SK-N-MC (cell line): ENCODE results near the gene CDV3.

ENCODE experiments used
- DNase-seq: peaks from one replicate; pipeline ENCODE4 v3.0.0-alpha.2; 2011; ENCODE audit warnings: low read depth, low spot score
- H3K27ac ChIP-seq: fragments of 200-600 bp; sonication (generic); 2 replicates; pipeline ENCODE4 v1.5.1; 2016; ENCODE audit warnings: mixed run types
- H3K36me3 ChIP-seq: fragments of 200-600 bp; sonication (generic); 2 replicates; pipeline ENCODE4 v1.6.1; 2017; ENCODE audit warnings: antibody characterized with exemption, low read length, mixed read lengths; ENCODE audit not compliant: insufficient read depth
- H3K4me3 ChIP-seq: fragments of 200-600 bp; sonication (generic); 2 replicates; pipeline ENCODE4 v1.5.1; 2016
- H3K9ac ChIP-seq: fragments of 200-600 bp; sonication (generic); 2 replicates; pipeline ENCODE4 v1.8.0; 2017; ENCODE audit warnings: mixed run types, mixed read lengths; ENCODE audit not compliant: insufficient read length
- H3K9me3 ChIP-seq: fragments of 200-600 bp; sonication (generic); 2 replicates; pipeline ENCODE4 v1.6.1; 2017; ENCODE audit warnings: low read depth, mild to moderate bottlenecking, antibody characterized with exemption, low read length, moderate library complexity, mixed read lengths
- EZH2 ChIP-seq: fragments of 200-600 bp; sonication (generic); IDR thresholded peaks from one replicate; pipeline ENCODE4 v1.6.1; 2017; ENCODE audit warnings: antibody characterized with exemption
- FOXP2 ChIP-seq: optimal IDR thresholded peaks from 2 replicates; pipeline ENCODE3; 2011; ENCODE audit warnings: mild to moderate bottlenecking, moderate library complexity; ENCODE audit not compliant: insufficient read depth; ENCODE audit errors: extremely low read length, control extremely low read depth
- POLR2AphosphoS5 ChIP-seq: IDR thresholded peaks from 2 replicates; pipeline ENCODE4 v1.6.1; 2012; ENCODE audit warnings: mild to moderate bottlenecking, low read depth, low read length, borderline replicate concordance

Gene CDV3

DNA sequence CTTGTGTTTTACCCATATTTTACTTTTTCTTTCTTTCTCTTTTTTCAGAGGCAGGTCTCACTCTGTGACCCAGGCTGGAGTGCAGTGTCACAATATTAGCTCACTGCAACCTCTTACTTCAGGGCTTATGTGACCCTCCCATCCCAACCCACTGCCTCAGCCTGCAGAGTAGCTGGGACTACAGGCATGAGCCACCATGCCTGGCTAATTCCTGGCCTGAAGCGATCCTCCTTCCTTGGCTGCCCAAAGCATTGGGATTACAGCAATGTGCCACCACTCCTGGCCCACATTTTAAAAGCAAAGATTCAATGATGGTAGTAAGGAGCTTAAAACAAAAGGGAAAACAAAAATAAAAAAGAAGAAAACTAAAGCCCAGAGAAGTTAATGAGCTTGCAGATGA, 11.1 kb upstream of the CDV3 start:
- Histone ChIP-seq H3K36me3 (no peaks in the 10 kb centered on the region), H3K4me3 (no peak overlapping the region), H3K9me3 (no peaks in the 10 kb centered on the region), H3K9ac (no peak overlapping the region), H3K27ac (no peak overlapping the region)
- TF ChIP-seq EZH2: no peak
- no peak for TF ChIP-seq POLR2AphosphoS5
- no peak for TF ChIP-seq FOXP2
- no peak for DNase-seq

DNA sequence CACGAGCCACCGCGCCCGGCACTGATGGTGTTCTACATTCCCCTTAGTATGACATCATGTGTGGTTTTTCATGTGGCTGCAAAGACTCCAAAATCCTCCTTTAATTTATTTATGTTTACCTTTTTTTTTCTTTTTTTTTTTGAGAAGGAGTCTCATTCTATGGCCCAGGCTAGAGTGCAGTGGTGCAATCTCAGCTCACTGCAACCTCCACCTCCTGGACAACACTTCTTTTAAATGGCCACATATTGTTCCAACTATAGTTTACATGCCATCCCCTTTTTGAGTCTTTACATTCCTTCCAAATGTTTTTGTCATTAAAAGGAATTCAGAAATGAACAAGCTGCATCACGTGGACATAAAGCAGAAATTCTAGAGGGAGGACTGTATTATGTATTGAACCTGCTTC, 10.3 kb upstream of the CDV3 start:
- Histone ChIP-seq H3K9ac (no peak overlapping the region), H3K36me3 (no peaks in the 10 kb centered on the region), H3K9me3 (no peaks in the 10 kb centered on the region), H3K4me3 (no peak overlapping the region), H3K27ac (no peak overlapping the region)
- no peak for TF ChIP-seq FOXP2
- TF ChIP-seq EZH2: no peak
- TF ChIP-seq POLR2AphosphoS5: no peak
- DNase-seq: no peak

DNA sequence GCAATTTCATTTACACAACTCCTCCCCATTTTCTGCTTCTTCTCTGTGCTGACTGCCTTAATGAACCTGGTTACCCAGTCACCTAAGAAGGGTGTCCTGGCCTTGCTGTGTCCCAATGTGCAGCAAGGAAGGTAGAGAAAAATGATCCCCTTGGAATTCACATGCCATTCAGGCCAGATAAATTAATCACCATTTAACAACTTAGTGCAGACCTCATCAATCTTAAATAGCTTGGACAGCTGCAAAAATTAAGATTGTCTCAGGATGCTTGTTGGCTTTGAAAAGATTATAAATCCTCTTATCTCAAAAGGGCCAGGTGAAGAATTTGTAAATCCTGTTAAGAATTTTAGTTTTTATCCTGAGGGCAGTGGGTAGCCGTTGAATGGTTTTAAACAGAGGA, 9.7 kb upstream of the CDV3 start:
- no peak overlapping the region for H3K9ac ChIP-seq
- DNase-seq: no peak
- no peak overlapping the region for H3K4me3 ChIP-seq
- no peak overlapping the region for H3K27ac ChIP-seq
- no peaks in the 10 kb centered on the region for H3K36me3 ChIP-seq
- TF ChIP-seq FOXP2 (no peak), EZH2 (no peak), POLR2AphosphoS5 (no peak)
- no peaks in the 10 kb centered on the region for H3K9me3 ChIP-seq

DNA sequence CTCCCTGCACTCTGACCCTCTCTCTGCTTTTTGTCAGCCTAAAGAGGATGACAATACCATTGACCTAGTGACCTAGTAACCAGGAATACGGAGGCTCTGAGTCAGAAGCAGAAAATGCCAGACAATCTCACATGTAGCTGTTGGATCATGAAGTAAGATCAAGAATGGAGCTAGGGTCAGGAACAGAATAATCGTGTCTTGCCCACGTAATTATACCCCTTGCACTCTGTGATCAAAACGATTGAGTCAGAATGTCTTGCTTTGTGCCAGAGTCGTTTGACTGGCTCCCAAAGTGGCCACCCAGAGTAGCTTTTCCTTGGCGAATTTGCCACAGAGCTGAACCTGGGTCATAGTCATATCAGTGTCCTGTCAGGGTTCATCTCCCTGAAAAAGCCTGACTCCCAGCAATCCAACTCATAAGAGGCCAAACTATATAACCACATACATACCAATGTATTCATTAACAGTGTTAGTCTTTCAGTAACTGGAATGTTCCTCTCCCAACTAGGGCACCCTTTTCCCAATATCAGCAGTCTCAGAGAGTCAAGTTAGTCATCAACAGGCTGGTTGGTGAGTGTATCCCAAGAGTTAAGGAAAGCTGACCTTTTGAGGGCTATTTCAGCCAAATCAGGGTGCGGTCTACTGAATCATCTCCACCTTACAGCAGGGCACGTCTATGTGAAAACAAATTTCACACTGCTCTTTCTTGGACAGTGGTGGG, 5.0 kb upstream of the CDV3 start:
- no peak overlapping the region for H3K9ac ChIP-seq
- H3K9me3 ChIP-seq: no peaks in the 10 kb centered on the region
- H3K4me3 ChIP-seq: no peak overlapping the region
- no peak for DNase-seq
- no peaks in the 10 kb centered on the region for H3K36me3 ChIP-seq
- TF ChIP-seq EZH2 (no peak), POLR2AphosphoS5 (no peak), FOXP2 (no peak)
- H3K27ac ChIP-seq: no peak overlapping the region

DNA sequence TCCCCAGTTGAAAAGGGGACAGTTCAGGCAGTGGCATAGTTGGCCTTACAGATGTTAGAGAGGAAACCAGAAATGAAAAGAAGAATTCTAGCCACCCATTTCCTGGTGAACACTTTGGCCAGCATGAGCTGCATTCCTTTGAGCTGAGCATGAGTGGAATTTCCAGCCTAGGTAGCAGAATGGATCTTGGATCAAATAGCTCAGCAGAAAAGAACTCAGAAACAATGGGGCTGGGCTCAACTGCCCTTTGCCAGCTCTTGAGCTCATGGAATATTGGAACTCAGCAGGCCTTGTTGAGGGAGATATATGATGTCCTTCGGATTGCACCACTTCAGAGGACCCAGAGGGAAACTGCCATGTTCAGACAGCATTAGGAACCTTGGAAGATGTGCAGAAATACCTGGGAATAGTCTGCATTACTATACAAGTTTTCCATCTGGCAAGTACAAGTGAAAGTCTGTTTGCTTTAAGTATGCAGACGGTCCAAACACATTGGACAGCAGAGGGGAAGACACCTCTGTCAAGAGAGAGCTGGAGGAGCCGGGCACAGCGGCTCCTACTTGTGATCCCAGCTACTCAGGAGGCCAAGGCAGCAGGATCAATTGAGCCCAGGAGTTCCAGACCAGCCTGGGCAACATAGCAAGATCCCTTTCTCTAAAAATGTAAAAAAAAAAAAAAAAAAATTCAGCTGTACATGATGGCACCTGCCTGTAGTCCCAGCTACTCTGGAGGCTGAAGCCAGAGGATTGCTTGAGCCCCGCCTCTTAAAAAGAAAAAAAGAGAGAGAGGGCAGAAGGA, 3.1 kb upstream of the CDV3 start:
- Histone ChIP-seq H3K36me3 (peaks cover 8% of the 10 kb centered on the region; the same call in 1 of the 2 replicates), H3K27ac (no peak overlapping the region), H3K9me3 (no peaks in the 10 kb centered on the region), H3K4me3 (no peak overlapping the region), H3K9ac (no peak overlapping the region)
- TF ChIP-seq POLR2AphosphoS5: no peak
- no peak for DNase-seq

DNA sequence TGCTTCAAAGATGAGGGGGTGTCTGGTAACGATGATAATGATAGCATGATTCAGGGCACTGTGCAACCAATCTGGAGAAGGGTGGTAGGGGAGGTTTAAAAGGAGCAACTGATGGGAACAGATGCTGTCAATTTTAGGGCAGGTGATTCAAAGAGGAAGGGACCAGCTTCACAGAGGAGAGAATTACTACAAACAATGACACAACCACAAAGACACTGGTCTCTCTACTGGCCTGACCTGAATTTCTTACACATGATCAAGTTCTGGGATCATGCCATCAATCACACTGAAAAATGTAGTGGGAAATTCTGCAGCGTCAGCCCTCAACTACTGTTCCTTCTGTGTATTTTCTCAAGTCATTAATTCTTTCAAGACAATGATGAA, 2.6 kb upstream of the CDV3 start:
- Histone ChIP-seq H3K27ac (no peak overlapping the region), H3K4me3 (no peak overlapping the region), H3K9me3 (no peaks in the 10 kb centered on the region), H3K36me3 (peaks cover 14% of the 10 kb centered on the region), H3K9ac (no peak overlapping the region)
- no peak for DNase-seq
- no peak for TF ChIP-seq POLR2AphosphoS5
- no peak for TF ChIP-seq FOXP2
- TF ChIP-seq EZH2: no peak

DNA sequence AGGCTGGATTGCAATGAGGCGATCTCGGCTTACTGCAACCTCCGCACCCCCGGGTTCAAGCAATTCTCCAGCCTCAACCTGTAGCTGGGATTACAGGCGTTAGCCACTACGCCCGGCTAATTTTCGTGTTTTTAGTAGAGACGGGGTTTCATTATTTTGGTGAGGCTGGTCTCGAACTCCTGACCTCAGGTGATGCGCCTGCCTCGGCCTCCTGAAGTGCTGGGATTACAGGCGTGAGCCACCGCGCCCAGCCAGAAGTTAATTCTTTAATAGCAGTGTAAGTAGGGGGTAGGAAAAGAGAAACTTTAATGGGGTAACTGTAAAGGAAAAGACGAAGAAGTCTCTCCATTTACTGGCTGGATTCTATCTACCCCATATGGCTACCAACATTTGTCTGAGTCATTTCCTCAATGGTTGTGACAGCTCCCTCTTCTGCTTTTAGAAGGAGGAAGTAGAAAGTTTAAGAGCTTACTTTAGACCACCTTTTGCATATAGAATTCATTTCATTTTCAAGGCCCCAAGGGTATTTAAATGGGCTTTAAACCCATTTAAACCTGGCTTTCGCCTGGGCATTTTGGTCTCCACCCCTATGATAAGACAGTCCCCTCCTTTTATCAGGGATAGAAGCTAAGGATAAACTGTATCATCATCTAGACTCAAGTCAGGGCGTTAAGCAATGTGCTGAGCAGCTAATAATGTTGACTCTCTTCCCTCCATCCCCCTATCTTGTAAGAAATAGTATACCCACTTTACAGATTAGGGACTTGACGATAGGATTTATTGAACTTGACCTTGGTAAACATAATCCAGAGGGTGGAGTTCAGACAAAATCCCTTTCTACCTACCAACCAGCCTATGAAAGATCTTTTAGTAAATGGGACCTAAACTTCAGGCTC, 1.1 kb upstream of the CDV3 start:
- Histone ChIP-seq H3K9me3 (no peaks in the 10 kb centered on the region), H3K9ac (peak overlapping the region; percentile 8), H3K27ac (peak overlapping the region; percentile 73), H3K36me3 (peaks cover 28% of the 10 kb centered on the region), H3K4me3 (peak overlapping the region; percentile 84)
- no peak for DNase-seq
- TF ChIP-seq POLR2AphosphoS5: no peak
- TF ChIP-seq EZH2: no peak
- TF ChIP-seq FOXP2: no peak

DNA sequence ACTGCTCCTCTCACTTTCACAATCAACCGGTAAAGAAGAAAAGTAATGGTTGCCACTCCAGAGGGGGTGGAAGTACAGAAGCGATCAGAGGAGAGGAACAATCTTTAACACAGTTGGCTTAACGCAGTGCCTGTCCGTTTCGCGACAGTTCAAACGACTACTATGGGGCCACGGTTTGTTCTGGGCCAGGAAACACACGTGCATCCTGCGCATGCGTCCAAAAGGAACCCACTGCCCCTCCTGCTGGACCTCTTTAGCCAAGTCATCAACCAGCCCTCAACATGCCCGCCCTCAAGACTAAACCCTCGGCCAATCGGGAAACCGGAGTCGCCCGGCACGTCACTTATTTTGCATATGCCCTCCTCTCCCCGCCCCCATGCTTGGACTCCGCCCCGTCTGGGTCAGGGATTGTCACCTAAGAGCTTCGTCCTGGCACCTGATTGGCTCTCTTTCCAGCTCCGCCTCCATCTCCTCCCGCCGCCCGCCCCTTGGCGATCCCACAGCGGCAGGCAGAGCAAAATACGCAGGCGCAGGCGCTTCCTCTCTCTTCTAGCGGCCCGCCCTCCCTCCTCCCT, 345 bp upstream of the CDV3 start:
- TF ChIP-seq POLR2AphosphoS5 (peak; percentile 68), EZH2 (no peak), FOXP2 (peak; percentile 57)
- H3K36me3 ChIP-seq: peaks cover 36% of the 10 kb centered on the region
- H3K4me3 ChIP-seq: peak overlapping the region; percentile 84
- H3K27ac ChIP-seq: peak overlapping the region; percentile 81
- peak; percentile 99 for DNase-seq
- H3K9me3 ChIP-seq: no peaks in the 10 kb centered on the region
- H3K9ac ChIP-seq: peak overlapping the region; percentile 78
